Large intestine (tissue), 3 donors: ENCODE results near the gene RARRES2. TPM values are rescaled to one million over a fixed set of nuclear protein-coding genes. Genes with fewer than 3 reads are reported as not detected.
A peak's percentile ranks its signal among the peaks of the same experiment; 100 is the strongest.

Experiments used
- DNase-seq, 2 donors: peaks; one replicate each; pipeline versions ENCODE4 v3.0.0 to v3.0.0-alpha.2; 2013
- H3K27ac ChIP-seq: one replicate; pipeline ENCODE4 v1.5.1; 2013; ENCODE audit warnings: low read length
- H3K27me3 ChIP-seq: 2 replicates; pipeline ENCODE4 v1.6.1; 2013; ENCODE audit warnings: low read length; ENCODE audit not compliant: control insufficient read depth, insufficient read depth
- H3K36me3 ChIP-seq: 2 replicates; pipeline ENCODE4 v1.6.1; 2013; ENCODE audit warnings: low read length; ENCODE audit not compliant: control insufficient read depth, insufficient read depth
- H3K4me1 ChIP-seq: one replicate; pipeline ENCODE4 v1.6.1; 2013; ENCODE audit warnings: low read length; ENCODE audit not compliant: control insufficient read depth, insufficient read depth
- H3K4me3 ChIP-seq: one replicate; pipeline ENCODE4 v1.5.1; 2013; ENCODE audit warnings: low read length
- H3K9me3 ChIP-seq: one replicate; pipeline ENCODE4 v1.6.1; 2013; ENCODE audit warnings: mild to moderate bottlenecking, low read depth, low read length, moderate library complexity; ENCODE audit not compliant: control insufficient read depth
- WGBS: methylation state at CpG from one replicate; pipeline ENCODE4 v1.1.5; 2013; ENCODE audit warnings: low lambda C conversion rate; ENCODE audit not compliant: insufficient coverage; 5-methylcytosine and 5-hydroxymethylcytosine counted together
- polyA plus RNA-seq: library from polyadenylated mRNA; unstranded; fragments of 120-200 nt; gene quantifications from one replicate; pipeline ENCODE4 v1.2.1, GENCODE V29; 2013

The RARRES2 gene
- polyA plus RNA-seq, 1 donor, result 58.2 TPM

- Histone ChIP-seq H3K36me3 (peaks cover 27% of the 10 kb centered on the region), H3K9me3 (peaks cover under 1% of the 10 kb centered on the region), H3K4me3 (peak overlapping the region; percentile 50), H3K4me1 (peaks cover 21% of the 10 kb centered on the region), H3K27me3 (peaks cover 13% of the 10 kb centered on the region), H3K27ac (no peak overlapping the region)
- WGBS, result no CpG with 5 or more reads among the region's 9 CpGs
- no peak for DNase-seq
Observed at GRCh38 chr7:150339409-150339809, 2.0 kb downstream of the RARRES2 start.

GRCh38 chr7:150338166-150338829 is 3.1 kb downstream of the RARRES2 start:
- Histone ChIP-seq H3K4me1 (peaks cover 21% of the 10 kb centered on the region), H3K36me3 (peaks cover 31% of the 10 kb centered on the region), H3K27me3 (peaks cover 13% of the 10 kb centered on the region), H3K27ac (no peak overlapping the region), H3K4me3 (no peak overlapping the region), H3K9me3 (no peaks in the 10 kb centered on the region)
- DNase-seq, result no peak
- no CpG with 5 or more reads among the region's 11 CpGs for WGBS

- no peak overlapping the region for H3K27ac ChIP-seq
- H3K4me3 ChIP-seq, result no peak overlapping the region
- no peak for DNase-seq
- peaks cover 13% of the 10 kb centered on the region for H3K27me3 ChIP-seq
- peaks cover 33% of the 10 kb centered on the region for H3K36me3 ChIP-seq
- WGBS, result no CpG with 5 or more reads among the region's 6 CpGs
- no peaks in the 10 kb centered on the region for H3K9me3 ChIP-seq
- H3K4me1 ChIP-seq, result peaks cover 21% of the 10 kb centered on the region
Observed at GRCh38 chr7:150337659-150338081, 3.8 kb downstream of the RARRES2 start.

GRCh38 chr7:150337179-150337578 is 4.2 kb downstream of the RARRES2 start:
- Histone ChIP-seq H3K36me3 (peaks cover 34% of the 10 kb centered on the region), H3K4me1 (peaks cover 21% of the 10 kb centered on the region), H3K27me3 (peaks cover 13% of the 10 kb centered on the region), H3K4me3 (no peak overlapping the region), H3K27ac (no peak overlapping the region), H3K9me3 (no peaks in the 10 kb centered on the region)
- no peak for DNase-seq
- WGBS, result no CpG with 5 or more reads among the region's 18 CpGs

GRCh38 chr7:150336746-150337145 is 4.7 kb downstream of the RARRES2 start:
- no peaks in the 10 kb centered on the region for H3K9me3 ChIP-seq
- H3K4me1 ChIP-seq, result peaks cover 21% of the 10 kb centered on the region
- DNase-seq, result no peak
- H3K4me3 ChIP-seq, result no peak overlapping the region
- peaks cover 38% of the 10 kb centered on the region for H3K36me3 ChIP-seq
- H3K27me3 ChIP-seq, result peaks cover 13% of the 10 kb centered on the region
- H3K27ac ChIP-seq, result no peak overlapping the region
- WGBS, result no CpG with 5 or more reads among the region's 14 CpGs

- Histone ChIP-seq H3K4me1 (peaks cover 15% of the 10 kb centered on the region), H3K27ac (peak overlapping the region; percentile 48), H3K4me3 (no peak overlapping the region), H3K9me3 (no peaks in the 10 kb centered on the region), H3K36me3 (peaks cover 48% of the 10 kb centered on the region), H3K27me3 (peaks cover 6% of the 10 kb centered on the region)
- no peak for DNase-seq
- WGBS, result no CpG with 5 or more reads among the region's 6 CpGs
Observed at GRCh38 chr7:150335774-150336112, 5.7 kb downstream of the RARRES2 start.

- H3K4me1 ChIP-seq, result peaks cover 10% of the 10 kb centered on the region
Observed at GRCh38 chr7:150335108-150335773, 6.2 kb downstream of the RARRES2 start.

GRCh38 chr7:150334108-150334507 is 7.3 kb downstream of the RARRES2 start:
- Histone ChIP-seq H3K36me3 (peaks cover 64% of the 10 kb centered on the region), H3K4me1 (peaks cover 6% of the 10 kb centered on the region), H3K9me3 (no peaks in the 10 kb centered on the region), H3K27ac (no peak overlapping the region), H3K4me3 (no peak overlapping the region), H3K27me3 (no peaks in the 10 kb centered on the region)
- no CpG with 5 or more reads among the region's 8 CpGs for WGBS
- no peak for DNase-seq

More at GRCh38 chr7:150335108-150335773, 6.2 kb downstream of the RARRES2 start:
- peak overlapping the region; percentile 48 for H3K27ac ChIP-seq
- H3K4me3 ChIP-seq, result no peak overlapping the region
- H3K27me3 ChIP-seq, result peaks cover 2% of the 10 kb centered on the region
- no peaks in the 10 kb centered on the region for H3K9me3 ChIP-seq
- peaks cover 53% of the 10 kb centered on the region for H3K36me3 ChIP-seq
- DNase-seq, result peak in 1 of 2 donors; percentile 43
- no CpG with 5 or more reads among the region's 7 CpGs for WGBS

GRCh38 chr7:150333659-150334058 is 7.8 kb downstream of the RARRES2 start:
- no peaks in the 10 kb centered on the region for H3K27me3 ChIP-seq
- no peak for DNase-seq
- H3K27ac ChIP-seq, result no peak overlapping the region
- no CpG with 5 or more reads among the region's 10 CpGs for WGBS
- peaks cover 68% of the 10 kb centered on the region for H3K36me3 ChIP-seq
- H3K9me3 ChIP-seq, result no peaks in the 10 kb centered on the region
- H3K4me3 ChIP-seq, result no peak overlapping the region
- peaks cover 4% of the 10 kb centered on the region for H3K4me1 ChIP-seq

- no peak overlapping the region for H3K27ac ChIP-seq
Observed at GRCh38 chr7:150332852-150333635, 8.4 kb downstream of the RARRES2 start.

More at GRCh38 chr7:150332852-150333635, 8.4 kb downstream of the RARRES2 start:
- Histone ChIP-seq H3K9me3 (no peaks in the 10 kb centered on the region), H3K4me3 (no peak overlapping the region), H3K4me1 (peaks cover 4% of the 10 kb centered on the region), H3K36me3 (peaks cover 69% of the 10 kb centered on the region), H3K27me3 (no peaks in the 10 kb centered on the region)
- WGBS, result 88% methylated on average over 3 of the region's 18 CpGs
- no peak for DNase-seq
